Trophoblast cell (in vitro differentiated cells and primary cell): Measurements from ENCODE around the gene PSMG3.

Experiments used
- DNase-seq, 2 donors: peaks; one replicate each; pipeline ENCODE4 v3.0.0-alpha.2; 2016
- H2AFZ ChIP-seq: 2 replicates; pipeline ENCODE4 v1.6.1; 2013; ENCODE audit warnings: low read length, moderate library complexity, mild to moderate bottlenecking; ENCODE audit not compliant: insufficient read depth, poor library complexity
- H2AK5ac ChIP-seq: 2 replicates; pipeline ENCODE4 v1.6.1; 2013; ENCODE audit warnings: mild to moderate bottlenecking, low read length
- H2BK120ac ChIP-seq: 2 replicates; pipeline ENCODE4 v1.6.1; 2013; ENCODE audit warnings: low read length, mild to moderate bottlenecking, moderate library complexity; ENCODE audit not compliant: insufficient read depth, poor library complexity
- H2BK12ac ChIP-seq: 2 replicates; pipeline ENCODE4 v1.6.1; 2013; ENCODE audit warnings: mild to moderate bottlenecking, low read length, moderate library complexity
- H2BK5ac ChIP-seq: 2 replicates; pipeline ENCODE4 v1.6.1; 2013; ENCODE audit warnings: low read length, low read depth, moderate library complexity, mild to moderate bottlenecking; ENCODE audit not compliant: poor library complexity
- H3K14ac ChIP-seq: 2 replicates; pipeline ENCODE4 v1.6.1; 2013; ENCODE audit warnings: mild to moderate bottlenecking, low read length
- H3K18ac ChIP-seq: 2 replicates; pipeline ENCODE4 v1.6.1; 2013; ENCODE audit warnings: mild to moderate bottlenecking, low read length
- H3K23ac ChIP-seq: 2 replicates; pipeline ENCODE4 v1.6.1; 2013; ENCODE audit warnings: low read length
- H3K27ac ChIP-seq: 2 replicates; pipeline ENCODE4 v1.5.1; 2013; ENCODE audit warnings: low read depth, mild to moderate bottlenecking, inconsistent platforms, low read length, moderate library complexity
- H3K27me3 ChIP-seq: 2 replicates; pipeline ENCODE4 v1.6.1; 2013; ENCODE audit warnings: inconsistent platforms, mild to moderate bottlenecking, low read length, moderate library complexity; ENCODE audit not compliant: insufficient read depth
- H3K36me3 ChIP-seq, 2 experiments: 1 replicate in 1 of 2; 2 replicates in 1 of 2; pipeline ENCODE4 v1.6.1; 2013; ENCODE audit warnings: low read length in 2 of 2, mild to moderate bottlenecking in 2 of 2, moderate library complexity in 1 of 2; ENCODE audit not compliant: insufficient read depth in 2 of 2, control insufficient read depth in 1 of 2
- H3K4ac ChIP-seq: 2 replicates; pipeline ENCODE4 v1.6.1; 2013; ENCODE audit warnings: low read depth, mild to moderate bottlenecking, low read length, moderate library complexity
- H3K4me1 ChIP-seq, 2 experiments: 1 replicate in 1 of 2; 2 replicates in 1 of 2; pipeline ENCODE4 v1.6.1; 2013; ENCODE audit warnings: low read length in 2 of 2, mild to moderate bottlenecking in 2 of 2, moderate library complexity in 1 of 2; ENCODE audit not compliant: insufficient read depth in 2 of 2, control insufficient read depth in 1 of 2
- H3K4me2 ChIP-seq: 2 replicates; pipeline ENCODE4 v1.6.1; 2013; ENCODE audit warnings: inconsistent platforms, mild to moderate bottlenecking, low read length, moderate library complexity
- H3K4me3 ChIP-seq: 2 replicates; pipeline ENCODE4 v1.5.1; 2013; ENCODE audit warnings: mild to moderate bottlenecking, low read depth, low read length, inconsistent platforms
- H3K79me1 ChIP-seq: one replicate; pipeline ENCODE4 v1.6.1; 2013; ENCODE audit warnings: low read length
- H3K79me2 ChIP-seq: 2 replicates; pipeline ENCODE4 v1.6.1; 2013; ENCODE audit warnings: low read length, mild to moderate bottlenecking; ENCODE audit not compliant: control insufficient read depth, insufficient read depth, poor library complexity
- H3K9ac ChIP-seq: 2 replicates; pipeline ENCODE4 v1.6.1; 2013; ENCODE audit warnings: mild to moderate bottlenecking, low read length
- H3K9me3 ChIP-seq: 2 replicates; pipeline ENCODE4 v1.6.1; 2013; ENCODE audit warnings: low read depth, mild to moderate bottlenecking, control low read depth, inconsistent platforms, low read length; ENCODE audit not compliant: insufficient read depth
- H4K12ac ChIP-seq: 2 replicates; pipeline ENCODE4 v1.6.1; 2013; ENCODE audit warnings: low read depth, mild to moderate bottlenecking, low read length, moderate library complexity
- H4K8ac ChIP-seq: 2 replicates; pipeline ENCODE4 v1.6.1; 2013; ENCODE audit warnings: low read depth, mild to moderate bottlenecking, low read length, moderate library complexity
- H4K91ac ChIP-seq: one replicate; pipeline ENCODE4 v1.6.1; 2013; ENCODE audit warnings: low read depth, mild to moderate bottlenecking, low read length, moderate library complexity
- WGBS: extraction: QIAGEN DNeasy Blood & Tissue Kit; methylation state at CpG from one replicate; pipeline ENCODE4 v1.1.7; 2013; ENCODE audit warnings: missing lambda C conversion rate; ENCODE audit not compliant: insufficient read length, insufficient coverage; ENCODE audit errors: extremely low coverage; 5-methylcytosine and 5-hydroxymethylcytosine counted together

Gene PSMG3

GRCh38 chr7:1535701-1536454 is 34.0 kb downstream of the PSMG3 start:
- no CpG with 5 or more reads among the region's 42 CpGs for WGBS
- DNase-seq: peak in 1 of 2 donors; percentile 44
- Histone ChIP-seq H3K9ac (no peak overlapping the region), H2BK5ac (no peak overlapping the region), H3K27ac (peak overlapping the region; percentile 88), H2BK120ac (peak overlapping the region; percentile 73), H3K9me3 (no peaks in the 10 kb centered on the region), H3K4me2 (no peak overlapping the region), H2AFZ (no peak overlapping the region), H3K4me3 (no peak overlapping the region), H4K8ac (no peak overlapping the region), H2BK12ac (peak overlapping the region; percentile 48), H4K12ac (no peak overlapping the region), H3K79me1 (peaks cover 44% of the 10 kb centered on the region), H3K27me3 (no peaks in the 10 kb centered on the region), H3K18ac (peak overlapping the region; percentile 48), H4K91ac (peak overlapping the region; percentile 69), H3K36me3 (peaks cover 21 to 23% of the 10 kb centered on the region in 2 experiments), H2AK5ac (peak overlapping the region; percentile 28), H3K14ac (peak overlapping the region; percentile 25), H3K23ac (no peak overlapping the region), H3K4ac (peak overlapping the region; percentile 37), H3K4me1 (peaks cover 60% of the 10 kb centered on the region in 2 experiments), H3K79me2 (peaks cover 30% of the 10 kb centered on the region)

GRCh38 chr7:1535100-1535458 is 34.8 kb downstream of the PSMG3 start:
- peak overlapping the region; percentile 48 for H2BK12ac ChIP-seq
- DNase-seq: no peak

GRCh38 chr7:1534330-1535099 is 35.3 kb downstream of the PSMG3 start:
- Histone ChIP-seq H3K27ac (peak overlapping the region; percentile 40), H3K9me3 (no peaks in the 10 kb centered on the region), H3K27me3 (no peaks in the 10 kb centered on the region), H3K79me2 (peaks cover 30% of the 10 kb centered on the region), H3K4me3 (no peak overlapping the region), H3K4ac (peak overlapping the region; percentile 18), H2AFZ (no peak overlapping the region), H3K4me1 (peaks cover 60 to 65% of the 10 kb centered on the region in 2 experiments), H2AK5ac (peak overlapping the region; percentile 25), H2BK12ac (no peak overlapping the region), H3K9ac (no peak overlapping the region), H4K12ac (no peak overlapping the region), H4K91ac (peak overlapping the region; percentile 47), H3K14ac (peak overlapping the region; percentile 5), H3K4me2 (peak overlapping the region; percentile 9), H2BK5ac (peak overlapping the region; percentile 42), H3K23ac (no peak overlapping the region), H2BK120ac (no peak overlapping the region), H3K79me1 (peaks cover 44% of the 10 kb centered on the region), H4K8ac (peak overlapping the region; percentile 25), H3K36me3 (peaks cover 8 to 10% of the 10 kb centered on the region in 2 experiments), H3K18ac (peak overlapping the region; percentile 24)
- no CpG with 5 or more reads among the region's 30 CpGs for WGBS
- peak; percentile 73 to 85 for DNase-seq

More at GRCh38 chr7:1535100-1535458, 34.8 kb downstream of the PSMG3 start:
- no peak overlapping the region for H3K14ac ChIP-seq
- peak overlapping the region; percentile 31 for H4K91ac ChIP-seq
- H2BK5ac ChIP-seq: no peak overlapping the region
- H3K36me3 ChIP-seq: peaks cover 14 to 16% of the 10 kb centered on the region in 2 experiments
- peak overlapping the region; percentile 44 for H2BK120ac ChIP-seq
- peaks cover 44% of the 10 kb centered on the region for H3K79me1 ChIP-seq
- no peak overlapping the region for H3K9ac ChIP-seq
- no peak overlapping the region for H3K23ac ChIP-seq
- H3K4me3 ChIP-seq: no peak overlapping the region
- H3K9me3 ChIP-seq: no peaks in the 10 kb centered on the region
- no peak overlapping the region for H3K27ac ChIP-seq
- no peak overlapping the region for H3K18ac ChIP-seq
- no peak overlapping the region for H4K8ac ChIP-seq
- H3K27me3 ChIP-seq: no peaks in the 10 kb centered on the region
- peak overlapping the region; percentile 78 for H3K4ac ChIP-seq
- H3K4me2 ChIP-seq: no peak overlapping the region
- H4K12ac ChIP-seq: no peak overlapping the region
- H3K79me2 ChIP-seq: peaks cover 30% of the 10 kb centered on the region
- no CpG with 5 or more reads among the region's 6 CpGs for WGBS
- H2AK5ac ChIP-seq: peak overlapping the region; percentile 56
- peaks cover 60% of the 10 kb centered on the region in 2 experiments for H3K4me1 ChIP-seq
- H2AFZ ChIP-seq: no peak overlapping the region

- H2AFZ ChIP-seq: no peak overlapping the region
- peak overlapping the region; percentile 80 for H4K91ac ChIP-seq
- peak; percentile 85 for DNase-seq
- peaks cover 44% of the 10 kb centered on the region for H3K79me1 ChIP-seq
- peaks cover under 1 to 3% of the 10 kb centered on the region in 2 experiments for H3K36me3 ChIP-seq
- H2BK12ac ChIP-seq: no peak overlapping the region
- WGBS: no CpG with 5 or more reads among the region's 24 CpGs
- peaks cover 30% of the 10 kb centered on the region for H3K79me2 ChIP-seq
- H4K8ac ChIP-seq: peak overlapping the region; percentile 40
- H3K9me3 ChIP-seq: no peaks in the 10 kb centered on the region
- H3K4me3 ChIP-seq: no peak overlapping the region
- H3K27ac ChIP-seq: peak overlapping the region; percentile 83
- H2BK5ac ChIP-seq: peak overlapping the region; percentile 42
- peak overlapping the region; percentile 75 for H3K4me2 ChIP-seq
- H3K4me1 ChIP-seq: peaks cover 58 to 65% of the 10 kb centered on the region in 2 experiments
- H4K12ac ChIP-seq: no peak overlapping the region
- H2BK120ac ChIP-seq: peak overlapping the region; percentile 12
- H3K27me3 ChIP-seq: no peaks in the 10 kb centered on the region
- H3K14ac ChIP-seq: peak overlapping the region; percentile 5
- no peak overlapping the region for H3K23ac ChIP-seq
- no peak overlapping the region for H2AK5ac ChIP-seq
- peak overlapping the region; percentile 58 for H3K18ac ChIP-seq
- H3K9ac ChIP-seq: no peak overlapping the region
- H3K4ac ChIP-seq: peak overlapping the region; percentile 35
Observed at GRCh38 chr7:1533547-1534329, 36.1 kb downstream of the PSMG3 start.
